NCI-H82 treated with DMSO at 0.1 percent for 48 hours (cell line): ENCODE results near the gene G6PC2.
"Not testable (repeated sequence)": the region's sequence is repeated elsewhere in the genome, so short reads cannot be mapped to it uniquely, and the experiment has no call there.

ENCODE experiments used
- DNase-seq: peaks from one replicate; lab custom pipeline; 2025; ENCODE audit not compliant: unreplicated experiment; lab: John Stamatoyannopoulos, UW

G6PC2 gene

DNA sequence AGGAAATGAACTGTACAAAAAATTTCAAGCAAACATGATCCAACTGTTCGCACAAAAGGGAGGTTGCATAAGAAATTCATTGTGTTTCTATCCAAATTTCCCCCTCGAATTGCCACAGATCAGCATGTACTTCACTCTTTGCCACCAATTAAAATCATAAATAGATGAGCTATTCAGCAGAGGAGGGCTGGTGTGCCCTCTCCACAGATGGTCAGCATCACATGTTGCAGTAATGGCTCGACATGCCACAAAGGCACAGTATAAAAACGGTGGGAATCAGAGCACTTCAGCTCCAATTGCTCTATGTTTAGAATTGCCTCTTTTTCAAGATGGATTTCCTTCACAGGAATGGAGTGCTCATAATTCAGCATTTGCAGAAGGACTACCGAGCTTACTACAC is at the start of gene G6PC2:
Gene G6PC2, plus strand, starts transcription at position 289 of the 400 bp plus-strand sequence. Its CDS starts 41 bp downstream, at position 330.
- no peak for DNase-seq

DNA sequence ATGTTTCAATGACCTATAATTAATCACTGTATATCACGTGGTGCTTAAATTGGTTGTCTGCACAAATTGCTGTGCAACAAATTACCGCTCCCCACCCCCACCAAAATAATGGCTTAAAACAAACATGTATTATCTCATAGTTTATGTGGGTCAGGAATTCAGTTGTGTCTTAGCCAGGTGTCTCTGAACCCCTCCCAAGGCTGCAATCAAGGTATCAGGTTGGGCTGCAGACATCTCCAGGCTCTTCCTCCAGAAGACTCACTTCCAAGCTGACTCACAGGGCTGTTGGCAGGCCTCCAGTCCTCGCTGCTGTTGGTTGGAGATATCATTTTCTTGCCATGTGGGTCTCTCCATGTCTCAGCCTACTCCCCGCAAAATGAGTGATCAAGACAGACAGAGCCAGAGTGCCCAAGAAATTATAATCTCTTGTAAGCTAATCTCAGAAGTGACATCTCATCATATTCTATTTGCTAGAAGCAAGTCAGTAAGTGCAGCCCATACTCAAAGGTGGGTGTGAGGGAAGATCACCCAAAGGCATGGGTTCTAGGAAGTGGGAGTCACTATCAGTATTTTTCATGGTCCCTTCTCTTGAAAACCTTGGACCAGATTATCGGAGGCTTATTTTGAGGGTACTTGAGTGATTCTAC is 49.3 kb upstream of the G6PC2 start:
- DNase-seq, result no peak

DNA sequence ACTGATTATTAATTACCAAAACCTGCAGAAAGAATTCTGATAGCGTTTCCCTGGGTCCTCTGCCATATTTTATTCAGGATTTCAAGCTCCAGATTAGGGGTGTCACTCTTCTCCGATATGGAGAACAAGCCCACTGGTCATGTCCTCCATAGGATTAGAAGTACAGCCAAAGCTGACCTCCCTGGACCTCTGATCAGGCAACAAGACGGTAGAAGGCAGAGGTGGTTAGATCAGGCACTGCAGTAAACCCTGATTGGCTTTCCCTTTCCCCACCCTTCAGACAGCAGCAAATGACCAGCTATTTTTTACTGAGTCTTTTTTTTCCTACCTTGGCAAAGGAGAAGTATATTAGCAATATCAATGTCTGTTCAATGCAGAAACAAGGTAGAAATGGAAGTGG is 48.6 kb upstream of the G6PC2 start:
- DNase-seq, result no peak

DNA sequence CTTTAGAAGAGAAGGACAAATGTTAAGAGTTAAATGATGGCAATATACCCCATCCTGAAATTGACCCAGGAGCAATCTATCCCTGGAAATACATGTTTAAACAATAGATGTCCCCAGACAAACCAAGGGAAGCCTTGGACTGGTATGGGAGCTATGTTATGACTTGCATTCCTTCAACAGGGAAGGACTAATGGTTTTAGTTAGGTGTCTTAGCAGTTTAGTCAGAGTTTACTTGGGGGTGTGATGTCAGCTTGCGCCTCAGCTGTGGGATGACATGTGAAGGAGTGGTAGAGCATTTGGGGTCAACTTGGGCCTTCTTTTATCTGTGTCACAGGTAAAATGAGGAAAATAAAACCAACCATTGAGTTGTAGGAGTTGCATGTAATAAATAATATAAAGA is 47.6 kb upstream of the G6PC2 start:
- DNase-seq, result no peak

GRCh38 chr2:168854651-168855050 is 46.4 kb upstream of the G6PC2 start:
- no peak for DNase-seq

- DNase-seq, result no peak
Measured at GRCh38 chr2:168855601-168856000, 45.5 kb upstream of the G6PC2 start.

DNA sequence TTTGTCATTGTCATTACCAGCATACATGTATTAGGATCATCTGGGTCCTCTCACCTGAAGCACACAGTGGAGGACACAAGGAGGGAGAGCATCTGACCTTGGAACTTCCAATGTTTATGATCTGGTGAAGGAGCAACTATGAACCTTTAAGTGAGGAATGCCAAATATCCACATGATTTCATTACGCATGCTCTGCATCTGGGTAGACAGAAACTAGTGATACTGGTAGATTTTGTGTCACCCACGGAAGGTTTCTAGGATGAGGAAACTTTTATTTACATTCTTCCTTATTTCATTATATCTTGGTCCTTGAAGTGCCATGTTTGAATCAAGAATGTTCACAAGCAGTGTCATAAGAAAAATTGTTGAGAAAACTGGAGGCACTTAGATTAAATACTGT is 42.9 kb upstream of the G6PC2 start:
- DNase-seq, result no peak

- not testable (repeated sequence) for DNase-seq
Measured at GRCh38 chr2:168867164-168867563, 33.9 kb upstream of the G6PC2 start.

GRCh38 chr2:168870369-168870768 is 30.7 kb upstream of the G6PC2 start:
- not testable (repeated sequence) for DNase-seq

GRCh38 chr2:168870824-168871223 is 30.3 kb upstream of the G6PC2 start:
- DNase-seq, result not testable (repeated sequence)

GRCh38 chr2:168874368-168875054 is 26.6 kb upstream of the G6PC2 start:
- DNase-seq, result no peak

DNA sequence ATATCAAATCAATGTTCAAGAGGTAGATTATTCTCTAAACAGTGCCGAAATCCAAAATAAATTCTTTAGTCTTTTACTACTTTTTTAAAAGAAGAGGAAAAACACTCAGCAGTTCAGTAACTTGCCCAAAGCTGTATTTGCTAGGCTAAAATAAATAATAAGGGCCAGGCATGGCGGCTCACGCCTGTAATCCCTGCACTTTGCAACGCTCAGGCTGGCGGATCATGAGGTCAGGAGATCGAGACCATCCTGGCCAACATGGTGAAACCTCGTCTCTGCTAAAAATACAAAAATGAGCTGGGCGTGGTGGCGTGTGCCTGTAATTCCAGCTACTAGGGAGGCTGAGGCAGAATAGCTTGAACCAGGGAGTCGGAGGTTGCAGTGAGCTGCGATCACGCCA is 18.9 kb upstream of the G6PC2 start:
- not testable (repeated sequence) for DNase-seq

DNA sequence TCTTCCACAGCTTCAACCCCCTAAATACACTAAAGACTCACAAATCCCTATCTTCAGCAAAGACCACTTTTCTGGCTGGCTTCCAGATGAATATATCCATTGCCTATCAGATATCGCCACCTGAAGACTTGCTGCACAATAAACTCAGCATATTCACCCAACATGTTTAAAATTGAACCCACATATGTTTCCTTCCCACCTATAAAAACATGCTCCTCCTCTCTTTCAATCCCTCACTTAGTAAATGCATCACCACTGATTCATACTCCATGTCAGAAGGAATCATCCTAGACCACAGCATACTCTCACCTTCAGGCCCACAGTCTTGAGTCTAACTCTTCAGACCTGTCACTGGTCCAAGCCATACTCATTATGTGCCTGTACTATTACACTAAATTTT is 16.1 kb upstream of the G6PC2 start:
- no peak for DNase-seq

DNA sequence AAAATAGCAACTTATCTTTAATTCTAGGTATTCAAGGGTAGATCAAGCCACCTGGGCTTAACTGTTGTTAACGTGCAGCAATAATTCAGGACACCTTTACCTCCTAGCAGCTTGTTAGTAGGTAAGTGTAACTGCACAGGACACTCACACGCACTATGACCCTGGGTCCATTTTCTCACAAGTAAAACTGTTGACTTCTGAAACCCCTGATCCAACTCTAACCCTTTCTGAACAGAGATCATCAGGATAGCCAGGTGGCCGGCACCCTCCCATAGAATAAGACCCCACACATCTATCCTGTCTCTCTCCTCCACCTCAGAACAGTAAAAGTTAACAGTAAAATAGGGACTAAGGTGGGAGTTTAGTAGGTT is 11.5 kb upstream of the G6PC2 start:
- DNase-seq, result no peak

DNA sequence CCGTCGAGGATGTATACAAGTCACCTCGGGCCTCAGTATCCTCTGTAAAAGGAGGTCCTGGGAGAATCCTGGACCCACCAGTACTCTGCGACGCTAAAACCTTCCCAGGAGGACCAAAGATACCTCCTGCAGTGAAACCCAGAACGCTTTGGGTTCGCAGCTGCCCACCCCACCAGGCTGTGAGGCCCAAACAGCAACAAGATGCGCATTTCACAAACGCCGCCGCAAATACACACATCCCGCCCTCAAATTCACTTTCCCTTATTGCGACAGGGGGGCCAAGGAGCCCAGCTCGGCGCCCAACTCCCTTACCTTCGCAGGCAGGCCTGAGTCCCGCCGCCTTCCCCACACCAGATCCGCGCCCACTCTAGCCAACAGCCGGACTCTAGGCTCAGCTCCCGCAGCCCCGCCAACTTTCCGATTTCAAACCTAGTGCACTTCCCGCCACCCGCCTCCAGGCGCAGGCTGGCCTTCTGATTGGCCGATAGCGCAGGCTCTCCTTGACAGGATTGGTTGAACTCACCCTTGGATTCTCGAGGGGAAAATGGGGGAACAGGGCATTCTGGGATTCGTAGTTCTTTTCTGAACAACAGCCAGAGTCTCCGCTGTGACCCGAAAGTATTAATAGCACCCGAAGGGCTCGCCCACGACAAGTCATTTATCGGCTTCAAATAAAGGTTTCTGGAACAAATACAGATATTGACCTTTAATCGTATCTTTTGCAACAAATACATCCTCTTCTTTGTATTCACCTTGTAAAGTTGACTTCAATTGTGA is 10.9 kb upstream of the G6PC2 start, which contains the start of gene SPC25:
Gene SPC25, minus strand, starts transcription at position 425 of the 777 bp plus-strand sequence. CDS start 911 bp downstream, outside the sequence.
- peak; percentile 96 for DNase-seq

DNA sequence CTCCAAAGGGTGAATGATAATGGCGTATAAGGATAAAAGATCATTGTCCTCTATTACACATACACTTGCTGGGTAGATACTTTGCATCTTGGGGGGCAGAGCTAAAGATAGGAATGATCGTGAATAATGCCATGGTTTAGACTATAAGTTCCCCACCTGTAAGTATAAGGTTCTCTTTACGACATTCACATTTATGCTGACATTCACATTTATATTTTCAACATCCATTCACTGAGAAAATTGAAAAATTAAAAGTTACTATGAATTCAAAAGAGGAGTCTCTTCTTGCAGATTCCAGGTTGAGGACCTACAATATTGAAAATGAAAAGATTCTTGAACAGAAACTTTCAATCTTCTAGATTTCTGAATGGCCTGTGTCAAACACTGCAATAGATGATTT is 8.8 kb upstream of the G6PC2 start:
- no peak for DNase-seq

- DNase-seq, result no peak
Measured at GRCh38 chr2:168894101-168894500, 7.0 kb upstream of the G6PC2 start.

- no peak for DNase-seq
Measured at GRCh38 chr2:168894720-168895119, 6.4 kb upstream of the G6PC2 start.

DNA sequence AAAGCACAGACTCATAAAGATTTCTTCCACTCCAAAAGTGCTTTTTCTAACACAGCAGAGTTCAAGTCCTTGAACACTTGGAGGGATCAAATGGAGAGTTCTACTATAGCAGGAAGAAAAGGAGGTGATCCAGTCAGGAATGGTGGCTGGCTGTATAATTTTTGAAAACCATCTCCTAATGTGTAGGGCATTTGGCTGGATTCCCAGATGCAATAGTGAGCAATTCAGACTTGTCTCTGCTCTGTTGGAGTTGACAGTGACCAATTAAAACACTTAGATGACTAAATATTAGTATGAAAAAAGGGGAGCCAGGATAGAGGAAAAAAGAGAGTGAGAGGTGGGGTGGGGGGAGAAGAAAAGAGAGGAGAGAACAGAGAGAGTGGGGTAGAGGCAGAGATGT is 5.3 kb upstream of the G6PC2 start:
- DNase-seq, result no peak

DNA sequence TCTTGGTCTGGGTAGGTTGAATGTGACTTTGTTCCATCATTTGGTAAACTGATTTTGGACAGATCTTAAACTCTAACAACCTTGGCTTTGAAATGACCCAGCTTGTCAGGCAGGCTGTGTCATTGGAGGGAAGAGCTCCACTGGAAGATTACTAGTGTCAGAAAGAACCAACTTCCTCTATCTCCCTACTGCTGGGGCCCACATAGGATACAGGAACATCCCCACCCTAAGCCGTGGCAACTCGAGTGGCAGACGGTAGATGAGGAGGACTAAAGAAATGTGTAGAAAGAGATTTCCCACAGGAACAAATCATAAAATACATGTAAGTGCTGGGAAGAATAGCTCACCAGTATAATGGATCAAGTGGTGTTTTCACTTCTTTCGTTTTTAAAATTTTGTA is 4.3 kb upstream of the G6PC2 start:
- no peak for DNase-seq

GRCh38 chr2:168897449-168897848 is 3.6 kb upstream of the G6PC2 start:
- no peak for DNase-seq

GRCh38 chr2:168903888-168904287 is 2.8 kb downstream of the G6PC2 start:
- no peak for DNase-seq
